ENCODE results near the gene CBFB.

CBFB gene

GRCh38 chr16:67098599-67098998 lies 69.7 kb downstream of the CBFB start:
- intact Hi-C loops (cut with DNase I; ENCODE audit: low total_unique reads), result no loop called here

GRCh38 chr16:67100569-67101310 lies 71.8 kb downstream of the CBFB start:
- no peak overlapping the region for H3K27ac ChIP-seq
- no peak for DNase-seq
- no peaks in the 10 kb centered on the region for H3K9me3 ChIP-seq
- peak in 1 of 2 experiments; percentile 8 for TF ChIP-seq CTCF (IDR thresholded peaks at IDR 0.05)
- H3K36me3 ChIP-seq, result peaks cover 0 to 14% (median 0%) of the 10 kb centered on the region in 3 donors
- H3K27me3 ChIP-seq, result no peaks in the 10 kb centered on the region
- intact Hi-C loops (cut with DNase I; ENCODE audit: low total_unique reads), result no loop called here
- H3K4me3 ChIP-seq, result no peak overlapping the region
- peaks cover 0 to 6% (median 2%) of the 10 kb centered on the region in 4 donors for H3K4me1 ChIP-seq

More at GRCh38 chr16:67098599-67098998, 69.7 kb downstream of the CBFB start:
- Histone ChIP-seq H3K4me3 (no peak overlapping the region), H3K9me3 (no peaks in the 10 kb centered on the region), H3K27me3 (no peaks in the 10 kb centered on the region), H3K4me1 (no peaks in the 10 kb centered on the region), H3K27ac (no peak overlapping the region), H3K36me3 (peaks cover 0 to 14% (median 0%) of the 10 kb centered on the region in 3 donors)
- TF ChIP-seq CTCF (IDR thresholded peaks at IDR 0.05), result no peak
- DNase-seq, result no peak

DNA sequence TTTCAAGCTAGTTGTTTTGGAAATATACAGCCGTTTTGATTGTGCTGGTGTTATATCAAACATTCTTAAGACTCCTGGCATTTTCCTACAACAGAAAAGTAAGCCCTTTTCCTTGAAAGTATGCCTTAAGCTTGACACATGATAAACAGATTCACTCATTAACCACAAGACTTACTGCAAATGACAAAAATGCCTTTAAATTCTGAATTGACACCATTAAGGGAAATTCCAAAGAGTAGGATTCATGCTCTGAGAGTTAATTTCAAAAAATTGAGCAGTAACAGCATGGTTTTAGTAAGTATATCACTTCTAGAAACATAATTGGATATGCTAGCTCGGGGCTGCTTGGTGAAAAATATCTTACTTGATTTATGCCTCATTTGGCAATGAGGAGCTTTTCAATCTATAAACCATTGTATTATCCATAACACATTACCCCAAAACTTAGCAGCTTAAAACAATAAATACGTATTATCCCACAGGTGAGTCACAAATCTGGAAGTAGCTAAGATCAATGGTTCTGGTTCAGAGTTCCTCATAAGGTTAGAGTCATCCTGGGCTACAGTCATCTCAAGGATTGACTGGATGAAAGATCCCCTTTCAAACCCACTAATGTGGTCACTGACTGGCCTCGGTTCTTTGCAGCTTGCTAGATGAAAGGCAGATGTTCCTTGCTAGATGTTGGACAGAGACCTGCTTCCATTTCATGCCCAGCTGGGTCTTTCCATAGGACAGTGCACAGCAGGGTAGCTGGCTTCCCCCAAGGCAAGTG lies 72.5 kb downstream of the CBFB start:
- intact Hi-C loops (cut with DNase I; ENCODE audit: low total_unique reads), result no loop called here
- Histone ChIP-seq H3K4me3 (no peak overlapping the region), H3K9me3 (no peaks in the 10 kb centered on the region), H3K27me3 (no peaks in the 10 kb centered on the region), H3K27ac (no peak overlapping the region), H3K4me1 (peaks cover 0 to 14% (median 7%) of the 10 kb centered on the region in 4 donors), H3K36me3 (peaks cover 0 to 14% (median 0%) of the 10 kb centered on the region in 3 donors)
- DNase-seq, result no peak
- no peak for TF ChIP-seq CTCF (IDR thresholded peaks at IDR 0.05)

DNA sequence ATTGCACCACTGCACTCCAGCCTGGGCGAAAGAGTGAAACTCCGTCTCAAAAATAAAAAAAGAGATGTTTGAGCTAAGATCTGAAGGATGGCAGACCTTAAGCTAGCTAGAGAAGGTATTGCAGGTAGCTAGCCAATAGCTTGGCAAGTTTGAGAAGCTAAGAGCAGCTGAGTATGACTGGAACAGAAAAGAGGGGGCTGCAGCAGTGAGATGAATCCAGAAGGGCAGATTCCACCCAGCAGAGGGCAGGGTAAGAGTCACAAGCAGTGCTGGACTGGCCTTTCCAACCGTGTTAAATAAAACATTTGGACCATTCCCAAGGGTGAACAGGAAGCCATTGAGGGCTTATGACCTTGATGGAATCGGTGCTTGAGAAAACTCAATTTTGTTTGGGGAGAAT lies 75.1 kb downstream of the CBFB start:
- peaks cover 0 to 14% (median 0%) of the 10 kb centered on the region in 3 donors for H3K36me3 ChIP-seq
- peak in 1 of 2 donors; percentile 32 for DNase-seq
- intact Hi-C loops (cut with DNase I; ENCODE audit: low total_unique reads), result no loop called here
- TF ChIP-seq CTCF (IDR thresholded peaks at IDR 0.05), result no peak
- H3K27me3 ChIP-seq, result no peaks in the 10 kb centered on the region
- H3K27ac ChIP-seq, result no peak overlapping the region
- H3K9me3 ChIP-seq, result no peaks in the 10 kb centered on the region
- no peak overlapping the region for H3K4me3 ChIP-seq
- H3K4me1 ChIP-seq, result peaks cover 0 to 22% (median 11%) of the 10 kb centered on the region in 4 donors

GRCh38 chr16:67104845-67105244 lies 75.9 kb downstream of the CBFB start:
- intact Hi-C loops (cut with DNase I; ENCODE audit: low total_unique reads), result loop anchor here (5.0 kb wide), 1 partner anchor 78 kb away; the partner anchor contains the start of gene CBFB
- no peak for DNase-seq
- no peaks in the 10 kb centered on the region for H3K9me3 ChIP-seq
- H3K27ac ChIP-seq, result peak overlapping the region; percentile 42 to 70
- H3K4me3 ChIP-seq, result no peak overlapping the region
- peaks cover 0 to 6% (median 0%) of the 10 kb centered on the region in 3 donors for H3K36me3 ChIP-seq
- H3K4me1 ChIP-seq, result peaks cover 0 to 25% (median 12%) of the 10 kb centered on the region in 4 donors
- no peaks in the 10 kb centered on the region for H3K27me3 ChIP-seq
- TF ChIP-seq CTCF (IDR thresholded peaks at IDR 0.05), result no peak
